RWPE1 (cell line): ENCODE measurements around the gene MFSD12.

ENCODE experiments used
- CTCF ChIA-PET: fragments of 350-600 bp; sonication (Branson Sonifier 250); formaldehyde crosslinking; extraction: SDS; loops from one replicate; lab custom pipeline; 2021; lab: Yijun Ruan, JAX
- POLR2A ChIA-PET: fragments of 400-600 bp; formaldehyde crosslinking; extraction: SDS; loops from one replicate; lab custom pipeline; 2020; ENCODE audit warnings: antibody characterized with exemption; ENCODE audit not compliant: low non-redundant PET; lab: Yijun Ruan, JAX
- DNase-seq: peaks from one replicate; pipeline ENCODE4 v3.0.0; 2012; ENCODE audit warnings: low spot score
- H3K27ac ChIP-seq: fragments of 450-650 bp; 2 replicates; pipeline ENCODE4 v1.5.1; 2017
- CTCF ChIP-seq: fragments of 450-650 bp; conservative IDR thresholded peaks from 2 replicates; pipeline ENCODE4 v1.5.1; 2017; ENCODE audit warnings: low read depth, mild to moderate bottlenecking

Gene MFSD12

GRCh38 chr19:3535235-3535535 is 22.2 kb downstream of the MFSD12 start:
- CTCF ChIA-PET = no interaction called here
- POLR2A ChIA-PET = no interaction called here
- H3K27ac ChIP-seq = no peak overlapping the region
- TF ChIP-seq CTCF = no peak
- DNase-seq = no peak

GRCh38 chr19:3534375-3535234 is 22.8 kb downstream of the MFSD12 start:
- H3K27ac ChIP-seq = no peak overlapping the region
- POLR2A ChIA-PET = no interaction called here
- DNase-seq = no peak
- CTCF ChIA-PET = no interaction called here
- no peak for TF ChIP-seq CTCF

- CTCF ChIA-PET = no interaction called here
- DNase-seq = no peak
- no peak overlapping the region; the same call in 1 of the 2 replicates for H3K27ac ChIP-seq
- no peak for TF ChIP-seq CTCF
- POLR2A ChIA-PET = no interaction called here
Measured at GRCh38 chr19:3533563-3534216, 23.7 kb downstream of the MFSD12 start.

GRCh38 chr19:3533033-3533432 is 24.4 kb downstream of the MFSD12 start:
- POLR2A ChIA-PET = no interaction called here
- no peak for DNase-seq
- CTCF ChIA-PET = no interaction called here
- no peak overlapping the region; the same call in 1 of the 2 replicates for H3K27ac ChIP-seq
- TF ChIP-seq CTCF = no peak

- ChIA-PET POLR2A (no interaction called here), CTCF (no interaction called here)
- TF ChIP-seq CTCF = no peak
- DNase-seq = no peak
- H3K27ac ChIP-seq = no peak overlapping the region
Measured at GRCh38 chr19:3532154-3532786, 25.1 kb downstream of the MFSD12 start.

GRCh38 chr19:3531716-3532115 is 25.7 kb downstream of the MFSD12 start:
- 0 out of 2 replicates have a peak overlapping the region, but pooled peaks have one; percentile 5 for H3K27ac ChIP-seq
- POLR2A ChIA-PET = no interaction called here
- CTCF ChIA-PET = no interaction called here
- TF ChIP-seq CTCF = no peak
- no peak for DNase-seq
